HG03565 (cell line): ENCODE results near the gene PDZRN3.

ENCODE experiments used
- ATAC-seq: cut with Tn5 transposase; IDR thresholded peaks from one replicate; pipeline ENCODE4 v1.9.1; 2021; ENCODE audit warnings: mild to moderate bottlenecking, moderate library complexity; ENCODE audit not compliant: unreplicated experiment

The PDZRN3 gene

DNA sequence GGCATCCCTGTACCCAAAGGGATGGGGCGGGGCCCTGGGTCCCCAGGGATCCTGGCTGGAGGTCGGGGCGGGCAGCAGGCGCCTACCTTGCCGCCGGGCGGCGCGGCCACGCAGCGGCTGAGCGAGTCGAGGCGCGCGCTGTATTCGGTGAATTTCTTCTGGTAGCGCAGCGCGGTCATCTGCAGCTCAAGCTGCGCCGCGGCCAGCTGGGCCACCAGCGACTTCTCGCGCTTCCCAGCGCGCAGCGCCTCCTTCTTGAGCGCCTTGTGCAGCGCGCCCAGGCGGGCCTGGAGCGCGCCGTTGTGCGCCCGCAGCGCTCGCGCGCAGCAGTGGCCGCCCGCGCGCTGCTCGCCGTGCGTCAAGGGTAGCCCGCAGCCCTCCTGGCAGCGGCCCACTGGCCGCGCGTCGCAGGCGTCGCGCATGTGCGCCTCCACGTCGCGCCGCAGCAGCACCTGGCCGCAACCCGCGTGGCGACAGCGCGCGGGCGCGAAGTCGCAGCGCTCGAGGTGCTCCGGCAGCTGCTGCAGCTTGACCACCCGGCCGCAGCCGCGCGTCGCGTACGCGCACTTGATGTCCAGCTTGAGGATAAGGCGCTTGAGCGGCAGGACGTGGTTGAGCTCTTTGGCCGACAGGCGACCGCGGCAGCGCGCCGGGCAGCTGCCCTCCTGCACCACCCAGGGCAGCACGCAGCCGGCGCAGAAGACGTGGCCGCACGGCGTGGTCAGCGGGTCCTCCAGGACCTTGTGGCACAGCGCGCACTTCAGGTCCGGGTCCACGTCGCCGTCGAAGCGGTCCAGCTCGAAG lies 522 bp downstream of the PDZRN3 start:
- ATAC-seq, result no peak

- ATAC-seq, result no peak
Measured at GRCh38 chr3:73623346-73623745, 1.4 kb downstream of the PDZRN3 start.

- no peak for ATAC-seq
Measured at GRCh38 chr3:73622091-73622805, 2.5 kb downstream of the PDZRN3 start.

- ATAC-seq, result no peak
Measured at GRCh38 chr3:73621388-73621787, 3.4 kb downstream of the PDZRN3 start.

DNA sequence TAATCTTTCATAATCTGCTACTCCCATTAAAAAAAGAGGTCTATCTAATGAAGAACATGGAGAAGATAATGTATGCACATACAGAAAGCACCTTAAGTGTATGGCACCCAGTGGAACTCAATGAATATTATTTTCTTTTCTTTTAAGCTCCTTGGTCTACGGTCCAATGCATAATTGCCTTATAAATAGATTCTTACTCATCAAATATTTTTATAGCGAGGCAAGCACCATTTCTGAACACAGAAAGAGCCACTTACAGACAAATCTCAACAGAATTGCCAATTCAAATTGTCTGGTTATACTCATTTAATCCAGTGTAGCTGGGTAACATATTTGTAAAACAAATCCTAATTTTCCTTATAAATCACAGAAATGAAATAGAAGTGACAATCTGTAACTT lies 6.3 kb downstream of the PDZRN3 start:
- ATAC-seq, result no peak

- ATAC-seq, result no peak
Measured at GRCh38 chr3:73616056-73616455, 8.7 kb downstream of the PDZRN3 start.

DNA sequence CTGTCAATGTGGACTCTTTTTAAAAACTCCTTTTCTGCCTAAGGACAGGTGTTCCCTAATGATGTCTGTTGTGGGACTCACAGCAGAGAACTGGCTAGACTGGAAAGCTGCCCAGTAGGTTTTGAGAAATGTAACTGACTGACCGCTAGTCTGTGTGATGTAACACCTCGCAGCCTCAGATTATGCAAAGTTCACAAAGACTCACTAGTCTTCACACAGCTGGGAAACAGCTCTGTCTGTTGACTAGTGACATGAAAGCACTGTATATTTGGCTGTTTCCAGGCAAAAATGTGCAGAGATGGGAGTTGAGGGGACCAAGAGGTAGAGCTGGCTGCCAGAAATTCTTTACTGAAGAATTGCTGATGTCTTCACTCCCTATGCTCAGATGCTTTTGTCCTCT lies 10.3 kb downstream of the PDZRN3 start:
- ATAC-seq, result no peak

- ATAC-seq, result no peak
Measured at GRCh38 chr3:73611176-73611575, 13.6 kb downstream of the PDZRN3 start.

DNA sequence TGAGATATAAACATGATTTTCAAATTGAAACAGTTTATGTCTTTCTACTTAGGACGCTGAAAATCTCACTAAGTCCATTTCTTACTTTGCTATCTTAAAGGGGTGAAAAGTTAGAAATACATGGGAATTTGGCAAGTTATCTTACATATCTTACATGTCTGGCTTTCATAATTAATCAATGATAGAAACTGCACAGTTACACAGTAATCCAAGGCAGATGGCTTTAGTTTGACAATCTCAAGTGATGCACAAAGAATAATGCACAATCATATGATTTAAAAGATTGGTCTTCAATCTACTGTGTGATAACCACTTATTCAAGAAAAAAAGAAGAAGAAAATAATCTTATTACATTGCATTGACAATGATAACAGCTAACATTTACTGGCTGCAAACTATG lies 14.2 kb downstream of the PDZRN3 start:
- ATAC-seq, result no peak

- no peak for ATAC-seq
Measured at GRCh38 chr3:73609655-73610054, 15.1 kb downstream of the PDZRN3 start.

DNA sequence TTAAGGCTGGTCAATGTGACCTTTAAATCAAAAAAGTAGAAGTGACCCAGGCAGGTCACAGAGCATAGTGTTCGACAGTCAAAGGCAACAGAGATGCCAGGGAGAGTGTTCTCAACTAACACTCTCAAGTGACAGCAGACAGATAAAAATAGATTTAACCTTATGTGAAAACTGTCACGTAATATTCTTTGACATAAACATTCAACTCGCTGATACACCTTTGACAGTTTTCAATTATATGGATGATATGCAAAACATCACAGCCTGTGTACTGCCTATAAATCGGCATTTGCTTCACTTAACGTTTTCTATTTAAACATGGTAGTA lies 15.5 kb downstream of the PDZRN3 start:
- ATAC-seq, result no peak

DNA sequence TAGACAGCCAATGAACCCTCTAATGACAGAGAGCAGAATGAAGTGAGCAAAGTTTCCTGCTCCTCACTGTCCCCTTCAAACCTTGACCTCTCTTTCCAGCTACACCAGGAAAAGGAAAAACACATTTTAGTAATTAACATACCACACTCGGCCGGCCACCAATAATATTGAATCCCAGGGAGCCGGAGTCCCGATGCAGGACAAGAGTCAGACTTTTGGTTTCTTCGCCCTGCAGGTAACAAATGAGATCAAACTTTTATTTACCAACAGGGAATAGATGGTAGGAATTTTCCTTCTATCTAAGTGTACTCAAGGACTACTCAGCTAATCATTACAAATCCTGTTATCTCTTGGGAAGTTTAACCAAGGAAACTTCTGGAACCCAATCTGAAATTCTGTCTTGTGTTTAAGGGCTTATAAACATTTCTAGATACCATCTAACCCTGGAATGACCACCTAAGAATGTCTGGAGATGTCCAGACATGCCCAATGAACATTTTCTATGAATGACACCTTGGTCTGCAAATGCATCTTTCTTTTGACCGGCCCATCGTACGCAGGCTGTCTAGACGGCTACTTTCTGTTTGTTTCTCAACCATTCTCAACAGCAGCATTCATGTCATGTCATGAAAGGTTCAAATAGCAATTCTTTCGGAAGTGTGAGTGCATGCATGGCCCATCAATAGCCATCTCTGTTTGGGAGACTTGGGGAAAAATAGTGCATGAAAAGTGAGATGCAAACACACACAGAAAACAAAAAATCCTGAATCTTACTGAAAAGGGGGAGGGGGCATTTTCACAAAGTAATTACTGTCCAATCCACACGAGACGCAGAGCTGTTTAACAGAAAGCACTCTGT lies 16.1 kb downstream of the PDZRN3 start:
- ATAC-seq, result no peak

GRCh38 chr3:73605861-73606260 lies 18.9 kb downstream of the PDZRN3 start:
- ATAC-seq, result no peak

DNA sequence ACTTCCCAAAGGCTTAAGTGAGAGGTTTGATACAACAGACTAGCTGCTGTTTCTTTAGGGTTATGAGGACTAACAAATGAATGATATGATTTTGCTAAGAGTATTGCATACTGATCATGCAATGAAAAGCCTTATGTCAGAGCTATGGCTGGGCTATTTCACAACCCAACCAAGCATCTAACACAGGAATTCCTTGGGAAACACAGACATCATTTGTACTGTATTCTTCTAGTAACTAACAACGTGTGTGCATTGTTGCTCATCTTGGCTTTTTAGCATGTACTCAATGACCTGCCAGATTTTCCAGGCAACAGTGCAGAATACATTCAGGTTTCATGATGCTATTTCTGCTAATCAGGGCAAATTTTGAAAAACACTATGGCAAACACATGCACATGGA lies 19.3 kb downstream of the PDZRN3 start:
- no peak for ATAC-seq

DNA sequence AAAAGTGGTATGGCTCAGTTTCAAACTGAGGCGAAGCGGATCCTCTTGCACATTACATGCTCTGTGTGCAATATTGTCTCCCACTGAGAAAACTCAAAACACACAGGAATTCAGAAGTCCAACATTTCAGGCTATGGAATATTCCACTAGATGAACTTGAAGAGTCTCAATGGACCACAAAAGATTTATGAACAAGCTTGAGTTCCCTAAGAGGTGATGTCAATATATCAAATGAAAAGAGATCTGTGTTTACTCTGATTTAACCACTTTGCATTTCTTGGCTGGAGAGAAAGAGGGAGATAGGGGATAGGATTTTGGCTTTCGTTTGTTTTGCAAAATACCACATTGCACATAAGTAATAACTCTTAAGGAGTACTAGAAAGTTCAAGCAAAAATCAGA lies 20.3 kb downstream of the PDZRN3 start:
- ATAC-seq, result no peak

- ATAC-seq, result no peak
Measured at GRCh38 chr3:73603762-73604171, 21.0 kb downstream of the PDZRN3 start.

DNA sequence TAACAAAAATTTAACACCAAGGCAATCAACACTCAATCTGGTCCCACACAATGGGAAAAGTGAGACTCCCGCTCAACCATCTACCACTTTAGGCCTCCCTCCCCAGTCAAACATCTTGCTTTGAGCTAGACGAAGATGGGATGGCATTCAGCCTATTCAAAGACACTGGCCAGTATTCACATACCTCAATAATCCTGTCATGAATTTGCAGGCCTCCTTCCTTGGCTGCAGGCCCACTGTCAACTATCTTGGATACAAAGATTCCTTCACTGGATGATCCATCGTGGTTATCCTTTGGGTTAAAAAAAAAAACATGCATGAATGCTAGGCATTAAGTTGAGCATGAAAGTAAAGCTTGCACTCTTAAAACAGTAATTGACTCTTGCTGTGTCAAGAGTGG lies 22.6 kb downstream of the PDZRN3 start:
- ATAC-seq, result no peak

GRCh38 chr3:73601481-73601880 lies 23.3 kb downstream of the PDZRN3 start:
- no peak for ATAC-seq

GRCh38 chr3:73601011-73601410 lies 23.7 kb downstream of the PDZRN3 start:
- no peak for ATAC-seq

DNA sequence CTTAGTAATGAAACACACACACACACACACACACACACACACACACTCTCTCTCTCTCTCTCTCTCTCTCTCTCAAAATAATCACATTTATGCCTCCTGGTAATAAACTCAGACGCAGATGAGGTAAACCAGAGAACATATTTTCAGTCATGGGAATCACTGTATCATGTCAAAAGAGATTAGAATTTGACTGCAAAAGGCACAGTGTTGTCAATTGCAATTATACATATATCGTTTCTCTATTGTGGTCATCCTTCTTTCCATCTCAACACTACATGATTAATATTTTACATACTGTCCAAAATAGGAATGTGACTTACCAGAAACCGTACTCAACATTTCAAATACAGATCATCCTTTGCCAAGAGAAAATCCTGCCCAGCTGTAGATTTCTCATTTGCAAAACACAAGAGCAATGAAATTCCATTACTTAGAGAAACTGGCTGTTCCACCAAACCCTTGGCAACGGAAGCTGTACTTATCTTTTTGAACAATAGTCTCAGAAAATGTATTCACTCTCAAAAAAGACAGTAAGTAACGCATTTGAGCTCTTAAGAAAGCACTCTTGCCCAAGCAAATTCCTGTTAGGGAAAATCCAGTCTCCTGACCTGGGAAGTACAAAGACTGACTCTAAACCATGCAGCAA lies 24.3 kb downstream of the PDZRN3 start:
- ATAC-seq, result no peak

DNA sequence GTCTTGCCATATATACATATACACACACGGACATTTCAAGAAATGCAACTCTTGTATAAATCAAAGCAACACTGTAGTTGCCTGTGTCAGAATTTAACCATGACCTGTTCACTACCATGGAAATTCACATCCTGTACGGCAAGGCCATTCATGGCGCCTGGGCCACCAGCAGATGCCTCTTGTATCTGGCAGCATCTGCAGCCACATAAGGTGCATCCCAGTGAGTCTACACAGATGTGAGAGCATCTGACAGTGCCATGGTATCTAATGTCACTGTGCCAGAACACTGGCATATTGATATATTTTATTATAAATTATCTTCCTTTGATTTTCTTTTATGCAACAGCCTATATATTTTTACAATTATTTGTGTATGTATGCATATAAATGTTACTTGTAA lies 25.1 kb downstream of the PDZRN3 start:
- no peak for ATAC-seq
